GM12875 (cell line): ENCODE data around the gene GTPBP10.

Experiments used
- H3K4me3 ChIP-seq: one replicate; pipeline ENCODE4 v1.5.1; 2011; ENCODE audit warnings: low read depth, low read length, control low read depth
- TF ChIP-seq, protein P1 (sequence below): IDR thresholded peaks from 2 replicates; pipeline ENCODE4 v1.5.1; 2011; ENCODE audit warnings: low read depth, mild to moderate bottlenecking, control low read depth, inconsistent platforms, low read length, moderate library complexity, borderline replicate concordance; ENCODE audit not compliant: insufficient read depth

GTPBP10 gene

GRCh38 chr7:90411510-90411909, 65.0 kb downstream of the GTPBP10 start:
- TF ChIP-seq, protein P1, sequence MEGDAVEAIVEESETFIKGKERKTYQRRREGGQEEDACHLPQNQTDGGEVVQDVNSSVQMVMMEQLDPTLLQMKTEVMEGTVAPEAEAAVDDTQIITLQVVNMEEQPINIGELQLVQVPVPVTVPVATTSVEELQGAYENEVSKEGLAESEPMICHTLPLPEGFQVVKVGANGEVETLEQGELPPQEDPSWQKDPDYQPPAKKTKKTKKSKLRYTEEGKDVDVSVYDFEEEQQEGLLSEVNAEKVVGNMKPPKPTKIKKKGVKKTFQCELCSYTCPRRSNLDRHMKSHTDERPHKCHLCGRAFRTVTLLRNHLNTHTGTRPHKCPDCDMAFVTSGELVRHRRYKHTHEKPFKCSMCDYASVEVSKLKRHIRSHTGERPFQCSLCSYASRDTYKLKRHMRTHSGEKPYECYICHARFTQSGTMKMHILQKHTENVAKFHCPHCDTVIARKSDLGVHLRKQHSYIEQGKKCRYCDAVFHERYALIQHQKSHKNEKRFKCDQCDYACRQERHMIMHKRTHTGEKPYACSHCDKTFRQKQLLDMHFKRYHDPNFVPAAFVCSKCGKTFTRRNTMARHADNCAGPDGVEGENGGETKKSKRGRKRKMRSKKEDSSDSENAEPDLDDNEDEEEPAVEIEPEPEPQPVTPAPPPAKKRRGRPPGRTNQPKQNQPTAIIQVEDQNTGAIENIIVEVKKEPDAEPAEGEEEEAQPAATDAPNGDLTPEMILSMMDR, result no peak
- H3K4me3 ChIP-seq, result no peak overlapping the region

- no peak overlapping the region for H3K4me3 ChIP-seq
- TF ChIP-seq, protein P1, result peak; percentile 31; the same call in 1 of the 2 replicates
Measured at GRCh38 chr7:90412458-90413184, 66.1 kb downstream of the GTPBP10 start.

GRCh38 chr7:90413185-90413528, 66.6 kb downstream of the GTPBP10 start:
- TF ChIP-seq, protein P1, result no peak
- no peak overlapping the region for H3K4me3 ChIP-seq

DNA sequence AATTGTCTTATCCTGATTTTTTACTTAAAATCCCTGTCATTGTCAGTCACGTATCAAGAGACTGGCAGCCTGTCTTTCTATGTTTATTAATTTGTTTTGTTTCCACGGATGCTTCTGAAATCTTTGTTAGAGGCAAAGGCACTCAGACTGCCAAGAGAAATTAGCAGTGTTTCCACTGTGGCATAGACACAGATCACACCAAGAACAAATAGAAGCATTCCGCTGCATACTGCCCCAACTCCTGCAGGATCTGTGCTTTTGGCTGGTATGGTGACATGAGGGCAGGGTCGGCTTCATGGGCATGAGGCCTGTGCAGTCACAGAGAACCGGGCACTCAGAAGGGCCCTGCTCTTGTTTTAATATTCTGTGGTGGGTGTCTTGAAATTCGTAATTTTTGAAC, 75.1 kb downstream of the GTPBP10 start:
- TF ChIP-seq, protein P1, result no peak
- H3K4me3 ChIP-seq, result no peak overlapping the region

DNA sequence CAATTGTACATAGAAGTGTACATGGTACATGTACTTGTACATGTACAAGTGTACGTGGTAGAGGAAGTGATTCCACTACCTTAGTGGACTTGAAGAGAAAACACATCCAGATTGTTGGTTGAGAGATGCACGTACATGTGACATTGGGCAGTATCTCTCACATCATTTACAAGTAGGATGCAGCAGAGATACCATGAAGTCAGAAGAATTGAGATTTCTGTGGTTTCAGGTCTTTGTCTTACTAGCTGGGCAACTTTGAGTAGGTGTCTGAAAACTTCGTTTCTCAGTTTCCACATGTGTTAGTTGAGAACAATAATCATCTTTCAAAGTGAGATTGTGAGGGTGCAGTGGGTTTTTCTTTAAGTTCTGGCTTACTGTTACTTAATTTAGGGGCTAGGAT, 78.2 kb downstream of the GTPBP10 start:
- TF ChIP-seq, protein P1, result no peak
- no peak overlapping the region for H3K4me3 ChIP-seq

DNA sequence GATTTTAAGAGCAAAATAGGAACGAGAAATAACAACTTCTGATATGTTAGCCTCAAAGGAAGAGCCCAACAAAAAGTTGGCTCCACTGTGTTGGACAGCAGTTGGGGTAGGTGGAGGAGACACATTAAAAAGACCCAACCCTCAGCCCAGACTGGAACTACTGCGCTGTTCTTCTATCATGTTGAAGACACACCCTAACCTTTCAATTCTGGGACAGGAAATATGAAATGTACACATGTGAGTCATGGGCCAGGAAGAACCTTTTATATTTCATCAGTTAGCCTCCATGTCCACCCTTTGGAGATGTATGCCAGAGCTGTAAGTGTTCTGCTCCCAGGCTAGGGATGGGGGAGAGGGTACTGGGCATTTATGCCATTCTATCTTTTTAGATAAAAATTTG, 78.9 kb downstream of the GTPBP10 start:
- TF ChIP-seq, protein P1, result no peak
- no peak overlapping the region for H3K4me3 ChIP-seq
